Thyroid gland (tissue), 4 donors: ENCODE data around the gene MAP3K13. TPM values are rescaled to one million over a fixed set of nuclear protein-coding genes. Genes with fewer than 3 reads are reported as not detected.

Source experiments
- DNase-seq, 2 donors: peaks; one replicate each; pipeline ENCODE4 v3.0.0-alpha.2; 2019
- H3K27ac ChIP-seq, 3 donors: fragments of 200-600 bp; sonication (generic); 1 replicate in 2 of 3; 2 replicates in 1 of 3; pipeline ENCODE4 v1.5.1; 2016 to 2019; ENCODE audit warnings: mild to moderate bottlenecking in 1 of 3, moderate library complexity in 1 of 3
- H3K27me3 ChIP-seq: fragments of 200-600 bp; sonication (generic); one replicate; pipeline ENCODE4 v1.5.1; 2019
- H3K36me3 ChIP-seq, 2 donors: fragments of 200-600 bp; sonication (generic); one replicate each; pipeline ENCODE4 v1.5.1; 2016 to 2019
- H3K4me1 ChIP-seq, 2 donors: fragments of 200-600 bp; sonication (generic); one replicate each; pipeline ENCODE4 v1.5.1; 2017 to 2019
- H3K4me3 ChIP-seq, 3 donors: fragments of 200-600 bp; sonication (generic); replicated peaks in 1 of 3; 1 replicate in 2 of 3; 2 replicates in 1 of 3; pipeline ENCODE4 v1.5.1; 2016; ENCODE audit warnings: mild to moderate bottlenecking in 1 of 3
- H3K9me3 ChIP-seq: fragments of 200-600 bp; sonication (generic); one replicate; pipeline ENCODE4 v1.5.1; 2017
- POLR2A ChIP-seq, 2 donors: fragments of 450-650 bp; IDR thresholded peaks; one replicate each; pipeline ENCODE4 v1.6.1; 2017; ENCODE audit warnings: antibody characterized with exemption in 2 of 2, mild to moderate bottlenecking in 2 of 2, moderate library complexity in 1 of 2
- WGBS, 2 donors: methylation state at CpG; one replicate each; pipeline ENCODE4 v1.1.5; 2017; 5-methylcytosine and 5-hydroxymethylcytosine counted together
- intact Hi-C: fragments of 100-400 bp; cut with DNase I; formaldehyde crosslinking; loops from one replicate; pipeline ENCODE4 v1.15.1; 2023
- total RNA-seq, 4 donors: library from RNA; depleted of rRNA; stranded (reverse); fragments of >200 nt; gene quantifications; one replicate each; pipeline ENCODE4 v1.2.3, GENCODE V29; 2016
- TF ChIP-seq, protein P1 (sequence below), 6 experiments: fragments of 200-600 bp in 3 of 6; fragments of 450-650 bp in 3 of 6; sonication (generic) in 3 of 6; IDR thresholded peaks; one replicate each; pipeline ENCODE4 v1.5.1; 2016 to 2019; ENCODE audit warnings: antibody characterized with exemption in 6 of 6, mild to moderate bottlenecking in 2 of 6, inconsistent platforms in 1 of 6, moderate library complexity in 1 of 6

MAP3K13 gene
- total RNA-seq, 4 donors from 2014 or later, result 44.4 to 58.0 (median 46.2) TPM

- Histone ChIP-seq H3K27ac (no peak overlapping the region), H3K9me3 (no peaks in the 10 kb centered on the region), H3K36me3 (no peaks in the 10 kb centered on the region), H3K27me3 (no peaks in the 10 kb centered on the region), H3K4me3 (no peak overlapping the region), H3K4me1 (no peaks in the 10 kb centered on the region)
- no peak for DNase-seq
- intact Hi-C loops, result no loop called here
- no peak for TF ChIP-seq POLR2A (IDR thresholded peaks at IDR 0.05)
- TF ChIP-seq, protein P1, sequence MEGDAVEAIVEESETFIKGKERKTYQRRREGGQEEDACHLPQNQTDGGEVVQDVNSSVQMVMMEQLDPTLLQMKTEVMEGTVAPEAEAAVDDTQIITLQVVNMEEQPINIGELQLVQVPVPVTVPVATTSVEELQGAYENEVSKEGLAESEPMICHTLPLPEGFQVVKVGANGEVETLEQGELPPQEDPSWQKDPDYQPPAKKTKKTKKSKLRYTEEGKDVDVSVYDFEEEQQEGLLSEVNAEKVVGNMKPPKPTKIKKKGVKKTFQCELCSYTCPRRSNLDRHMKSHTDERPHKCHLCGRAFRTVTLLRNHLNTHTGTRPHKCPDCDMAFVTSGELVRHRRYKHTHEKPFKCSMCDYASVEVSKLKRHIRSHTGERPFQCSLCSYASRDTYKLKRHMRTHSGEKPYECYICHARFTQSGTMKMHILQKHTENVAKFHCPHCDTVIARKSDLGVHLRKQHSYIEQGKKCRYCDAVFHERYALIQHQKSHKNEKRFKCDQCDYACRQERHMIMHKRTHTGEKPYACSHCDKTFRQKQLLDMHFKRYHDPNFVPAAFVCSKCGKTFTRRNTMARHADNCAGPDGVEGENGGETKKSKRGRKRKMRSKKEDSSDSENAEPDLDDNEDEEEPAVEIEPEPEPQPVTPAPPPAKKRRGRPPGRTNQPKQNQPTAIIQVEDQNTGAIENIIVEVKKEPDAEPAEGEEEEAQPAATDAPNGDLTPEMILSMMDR (IDR thresholded peaks at IDR 0.05), result no peak
Measured at GRCh38 chr3:185335799-185336198, 27.1 kb upstream of the MAP3K13 start.

GRCh38 chr3:185337231-185337816 lies 25.6 kb upstream of the MAP3K13 start:
- Histone ChIP-seq H3K36me3 (no peaks in the 10 kb centered on the region), H3K27me3 (no peaks in the 10 kb centered on the region), H3K27ac (no peak overlapping the region), H3K4me3 (no peak overlapping the region), H3K9me3 (no peaks in the 10 kb centered on the region), H3K4me1 (no peaks in the 10 kb centered on the region)
- intact Hi-C loops, result no loop called here
- DNase-seq, result no peak
- TF ChIP-seq, protein P1 (IDR thresholded peaks at IDR 0.05), result no peak
- no peak for TF ChIP-seq POLR2A (IDR thresholded peaks at IDR 0.05)
- WGBS, 2 donors, result 88 to 95% methylated on average over 5 of the region's 5 CpGs

DNA sequence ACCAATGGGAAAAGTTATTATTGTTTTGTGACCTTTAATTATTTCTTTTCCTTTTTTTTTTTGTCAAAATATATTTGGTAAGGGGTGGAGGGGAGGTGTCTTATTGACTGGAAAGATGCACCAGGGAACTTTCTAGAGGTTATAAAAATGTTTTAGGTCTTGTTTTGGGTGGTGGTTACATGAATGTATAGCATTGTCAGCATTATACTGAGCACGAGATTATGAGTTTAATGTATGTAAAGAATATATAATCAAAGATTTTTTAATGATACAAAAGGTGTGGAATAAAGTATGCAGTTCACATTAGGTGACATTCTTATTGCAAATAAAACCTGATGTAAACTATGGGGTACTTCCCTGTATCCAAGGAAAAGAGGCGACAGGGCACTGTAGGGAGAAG lies 23.0 kb upstream of the MAP3K13 start:
- H3K27ac ChIP-seq, result no peak overlapping the region
- H3K27me3 ChIP-seq, result no peaks in the 10 kb centered on the region
- no peak overlapping the region for H3K4me3 ChIP-seq
- 94 to 97% methylated on average over 2 of the region's 2 CpGs for WGBS, 2 donors
- no peaks in the 10 kb centered on the region for H3K36me3 ChIP-seq
- TF ChIP-seq, protein P1 (IDR thresholded peaks at IDR 0.05), result no peak
- TF ChIP-seq POLR2A (IDR thresholded peaks at IDR 0.05), result no peak
- no peak for DNase-seq
- no peaks in the 10 kb centered on the region for H3K9me3 ChIP-seq
- intact Hi-C loops, result no loop called here
- H3K4me1 ChIP-seq, result no peaks in the 10 kb centered on the region

DNA sequence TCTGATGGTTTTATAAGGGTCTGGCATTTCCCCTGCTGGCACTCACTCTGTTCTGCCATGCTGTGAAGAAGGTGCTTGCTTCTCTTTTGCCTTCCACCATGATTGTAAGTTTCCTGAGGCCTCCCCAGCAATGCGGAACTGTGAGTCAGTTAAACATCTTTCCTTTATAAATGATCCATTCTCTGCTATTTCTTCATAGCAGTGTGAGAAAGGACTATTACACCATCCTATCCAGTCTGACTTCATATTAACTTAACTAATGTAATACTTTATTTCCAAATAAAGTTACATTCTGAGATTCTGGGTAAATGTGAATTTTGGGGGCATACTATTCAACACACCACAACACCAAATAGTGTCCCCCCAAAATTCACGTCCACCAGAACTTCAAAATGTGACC lies 22.2 kb upstream of the MAP3K13 start:
- Histone ChIP-seq H3K4me1 (no peaks in the 10 kb centered on the region), H3K27me3 (no peaks in the 10 kb centered on the region), H3K9me3 (no peaks in the 10 kb centered on the region), H3K4me3 (no peak overlapping the region), H3K27ac (no peak overlapping the region), H3K36me3 (no peaks in the 10 kb centered on the region)
- intact Hi-C loops, result no loop called here
- DNase-seq, result no peak
- TF ChIP-seq, protein P1 (IDR thresholded peaks at IDR 0.05), result no peak
- TF ChIP-seq POLR2A (IDR thresholded peaks at IDR 0.05), result no peak
- 94 to 100% methylated on average over 2 of the region's 2 CpGs for whole genome bisulfite sequencing, 2 donors

DNA sequence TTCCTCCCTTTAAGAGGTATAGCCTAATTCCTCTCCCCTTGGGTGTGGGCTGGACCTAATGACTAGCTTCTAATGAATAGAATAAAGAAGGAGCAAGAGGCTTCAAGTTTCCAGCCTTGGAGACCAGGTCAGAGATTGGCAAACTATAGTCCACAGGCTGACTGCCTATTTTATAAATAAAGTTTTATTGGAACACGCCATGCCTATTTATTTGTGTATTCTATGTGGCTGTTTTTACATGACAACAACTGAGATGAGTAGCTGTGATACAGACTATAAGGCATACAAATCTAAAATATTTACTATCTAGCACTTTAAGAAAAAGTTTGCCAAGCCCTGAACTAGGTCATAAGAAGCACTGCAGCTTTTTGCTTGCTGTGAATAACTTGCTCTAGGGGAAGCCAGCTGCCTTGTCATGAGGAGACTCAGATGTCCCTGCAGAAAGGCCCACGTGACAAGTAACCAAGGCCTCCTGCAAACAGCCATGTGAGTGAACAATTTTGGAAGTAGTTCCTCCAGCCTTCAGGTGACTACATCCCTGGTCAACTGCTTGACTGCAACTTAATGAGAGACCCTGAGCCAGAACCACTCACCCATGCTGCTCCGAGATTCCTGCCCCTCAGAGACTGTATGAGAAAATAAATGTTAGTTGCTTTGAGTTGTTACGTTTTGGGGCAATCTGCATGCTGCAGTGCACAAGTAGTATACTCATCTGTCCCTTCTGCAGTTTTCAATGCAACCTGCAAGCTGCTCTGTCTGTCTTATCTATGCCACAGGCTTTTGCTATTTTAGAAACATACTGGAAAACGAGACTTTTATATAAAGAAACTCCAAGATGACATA lies 21.1 kb upstream of the MAP3K13 start:
- no peak for TF ChIP-seq POLR2A (IDR thresholded peaks at IDR 0.05)
- TF ChIP-seq, protein P1 (IDR thresholded peaks at IDR 0.05), result no peak

More for the DNA sequence above, 21.1 kb upstream of the MAP3K13 start:
- H3K27me3 ChIP-seq, result no peaks in the 10 kb centered on the region
- no peak overlapping the region for H3K4me3 ChIP-seq
- no peak overlapping the region for H3K27ac ChIP-seq
- H3K36me3 ChIP-seq, result no peaks in the 10 kb centered on the region
- H3K9me3 ChIP-seq, result no peaks in the 10 kb centered on the region
- intact Hi-C loops, result no loop called here
- H3K4me1 ChIP-seq, result no peaks in the 10 kb centered on the region
- no peak for DNase-seq
- 80 to 81% methylated on average over 5 of the region's 5 CpGs for WGBS, 2 donors
